ENCODE measurements around the gene ARHGEF19.
A peak's percentile ranks its signal among the peaks of the same experiment; 100 is the strongest.
"Not testable (repeated sequence)": the region's sequence is repeated elsewhere in the genome, so short reads cannot be mapped to it uniquely, and the experiment has no call there.

The ARHGEF19 gene

GRCh38 chr1:16218674-16219071 is 6.2 kb upstream of the ARHGEF19 start:
- DNase-seq = no peak

GRCh38 chr1:16218014-16218673 is 5.7 kb upstream of the ARHGEF19 start:
- DNase-seq = peak; percentile 75

- peak; percentile 94 for DNase-seq
Measured at GRCh38 chr1:16217061-16217785, 4.8 kb upstream of the ARHGEF19 start.

GRCh38 chr1:16215882-16216753 is 3.7 kb upstream of the ARHGEF19 start:
- peak; percentile 94 for DNase-seq

GRCh38 chr1:16215240-16215639 is 2.8 kb upstream of the ARHGEF19 start:
- not testable (repeated sequence) for DNase-seq

GRCh38 chr1:16213544-16213943 is 1.1 kb upstream of the ARHGEF19 start:
- not testable (repeated sequence) for DNase-seq

- no peak for DNase-seq
Measured at GRCh38 chr1:16213013-16213412, 561 bp upstream of the ARHGEF19 start.

- no peak for DNase-seq
Measured at GRCh38 chr1:16211824-16212223, 628 bp downstream of the ARHGEF19 start.

- DNase-seq = no peak
Measured at GRCh38 chr1:16210581-16210980, 1.9 kb downstream of the ARHGEF19 start.

GRCh38 chr1:16209847-16210407 is 2.5 kb downstream of the ARHGEF19 start:
- DNase-seq = no peak

- DNase-seq = no peak
Measured at GRCh38 chr1:16209132-16209846, 3.2 kb downstream of the ARHGEF19 start.

- DNase-seq = no peak
Measured at GRCh38 chr1:16208270-16208987, 4.0 kb downstream of the ARHGEF19 start.

GRCh38 chr1:16207318-16208269 is 4.9 kb downstream of the ARHGEF19 start:
- no peak for DNase-seq

GRCh38 chr1:16206547-16207317 is 5.7 kb downstream of the ARHGEF19 start:
- peak; percentile 96 for DNase-seq

- no peak for DNase-seq
Measured at GRCh38 chr1:16205891-16206546, 6.4 kb downstream of the ARHGEF19 start.

GRCh38 chr1:16205334-16205671 is 7.1 kb downstream of the ARHGEF19 start:
- DNase-seq = no peak

- no peak for DNase-seq
Measured at GRCh38 chr1:16204634-16205333, 7.7 kb downstream of the ARHGEF19 start.

GRCh38 chr1:16204216-16204615 is 8.2 kb downstream of the ARHGEF19 start:
- no peak for DNase-seq

- DNase-seq = no peak
Measured at GRCh38 chr1:16203550-16203949, 8.9 kb downstream of the ARHGEF19 start.
